ENCODE data around the gene KCNK10. TPM values are rescaled to one million over a fixed set of nuclear protein-coding genes. Genes with fewer than 3 reads are reported as not detected.

Gene KCNK10
- polyA plus RNA-seq, 1 of the 3 experiments (the other 2 are of a cell fraction), result not detected

DNA sequence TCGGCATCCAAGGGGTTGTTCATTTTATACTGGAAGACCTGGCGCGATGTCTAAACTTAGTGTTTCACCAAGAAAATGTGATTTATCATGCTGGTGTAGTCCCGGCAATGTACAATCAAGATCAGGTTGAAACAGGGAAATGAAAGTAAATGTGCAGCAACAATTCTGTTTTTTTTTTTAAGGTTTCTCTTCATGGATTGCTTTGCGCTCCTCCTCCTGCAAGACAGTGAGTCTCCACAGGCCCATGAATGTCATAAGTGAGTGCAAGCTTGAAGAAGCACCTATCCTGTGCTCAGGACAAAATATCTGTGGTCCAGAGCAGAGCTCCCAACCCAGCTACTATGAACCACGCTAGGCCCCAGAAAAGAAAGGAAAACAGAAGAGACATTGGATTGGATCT, 143.4 kb downstream of the KCNK10 start:
- TF ChIP-seq NRF1 (IDR thresholded peaks at IDR 0.05; ENCODE audit: low read depth, low read length) (no peak), FOXM1 (IDR thresholded peaks at IDR 0.05; ENCODE audit: low read depth) (no peak), MXI1 (IDR thresholded peaks at IDR 0.05; ENCODE audit: low read depth, low read length) (no peak), RXRA (IDR thresholded peaks at IDR 0.05; ENCODE audit: borderline replicate concordance, low read depth) (no peak), YY1 (IDR thresholded peaks at IDR 0.05; ENCODE audit: low read depth) (no peak), FOSL2 (IDR thresholded peaks at IDR 0.05; ENCODE audit: borderline replicate concordance, low read depth) (no peak), MEF2A (IDR thresholded peaks at IDR 0.05; ENCODE audit: borderline replicate concordance, low read depth) (no peak), SMC3 (IDR thresholded peaks at IDR 0.05; ENCODE audit: low read depth, low read length) (no peak), CHD2 (IDR thresholded peaks at IDR 0.05; ENCODE audit: low read length, partially characterized antibody) (no peak), GABPA (IDR thresholded peaks at IDR 0.05; ENCODE audit: low read depth) (no peak), JUND (IDR thresholded peaks at IDR 0.05) (no peak), ELF1 (IDR thresholded peaks at IDR 0.05) (no peak)
- TF ChIP-seq, protein P1, sequence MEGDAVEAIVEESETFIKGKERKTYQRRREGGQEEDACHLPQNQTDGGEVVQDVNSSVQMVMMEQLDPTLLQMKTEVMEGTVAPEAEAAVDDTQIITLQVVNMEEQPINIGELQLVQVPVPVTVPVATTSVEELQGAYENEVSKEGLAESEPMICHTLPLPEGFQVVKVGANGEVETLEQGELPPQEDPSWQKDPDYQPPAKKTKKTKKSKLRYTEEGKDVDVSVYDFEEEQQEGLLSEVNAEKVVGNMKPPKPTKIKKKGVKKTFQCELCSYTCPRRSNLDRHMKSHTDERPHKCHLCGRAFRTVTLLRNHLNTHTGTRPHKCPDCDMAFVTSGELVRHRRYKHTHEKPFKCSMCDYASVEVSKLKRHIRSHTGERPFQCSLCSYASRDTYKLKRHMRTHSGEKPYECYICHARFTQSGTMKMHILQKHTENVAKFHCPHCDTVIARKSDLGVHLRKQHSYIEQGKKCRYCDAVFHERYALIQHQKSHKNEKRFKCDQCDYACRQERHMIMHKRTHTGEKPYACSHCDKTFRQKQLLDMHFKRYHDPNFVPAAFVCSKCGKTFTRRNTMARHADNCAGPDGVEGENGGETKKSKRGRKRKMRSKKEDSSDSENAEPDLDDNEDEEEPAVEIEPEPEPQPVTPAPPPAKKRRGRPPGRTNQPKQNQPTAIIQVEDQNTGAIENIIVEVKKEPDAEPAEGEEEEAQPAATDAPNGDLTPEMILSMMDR (IDR thresholded peaks at IDR 0.05), result no peak
- TF ChIP-seq, protein P2, sequence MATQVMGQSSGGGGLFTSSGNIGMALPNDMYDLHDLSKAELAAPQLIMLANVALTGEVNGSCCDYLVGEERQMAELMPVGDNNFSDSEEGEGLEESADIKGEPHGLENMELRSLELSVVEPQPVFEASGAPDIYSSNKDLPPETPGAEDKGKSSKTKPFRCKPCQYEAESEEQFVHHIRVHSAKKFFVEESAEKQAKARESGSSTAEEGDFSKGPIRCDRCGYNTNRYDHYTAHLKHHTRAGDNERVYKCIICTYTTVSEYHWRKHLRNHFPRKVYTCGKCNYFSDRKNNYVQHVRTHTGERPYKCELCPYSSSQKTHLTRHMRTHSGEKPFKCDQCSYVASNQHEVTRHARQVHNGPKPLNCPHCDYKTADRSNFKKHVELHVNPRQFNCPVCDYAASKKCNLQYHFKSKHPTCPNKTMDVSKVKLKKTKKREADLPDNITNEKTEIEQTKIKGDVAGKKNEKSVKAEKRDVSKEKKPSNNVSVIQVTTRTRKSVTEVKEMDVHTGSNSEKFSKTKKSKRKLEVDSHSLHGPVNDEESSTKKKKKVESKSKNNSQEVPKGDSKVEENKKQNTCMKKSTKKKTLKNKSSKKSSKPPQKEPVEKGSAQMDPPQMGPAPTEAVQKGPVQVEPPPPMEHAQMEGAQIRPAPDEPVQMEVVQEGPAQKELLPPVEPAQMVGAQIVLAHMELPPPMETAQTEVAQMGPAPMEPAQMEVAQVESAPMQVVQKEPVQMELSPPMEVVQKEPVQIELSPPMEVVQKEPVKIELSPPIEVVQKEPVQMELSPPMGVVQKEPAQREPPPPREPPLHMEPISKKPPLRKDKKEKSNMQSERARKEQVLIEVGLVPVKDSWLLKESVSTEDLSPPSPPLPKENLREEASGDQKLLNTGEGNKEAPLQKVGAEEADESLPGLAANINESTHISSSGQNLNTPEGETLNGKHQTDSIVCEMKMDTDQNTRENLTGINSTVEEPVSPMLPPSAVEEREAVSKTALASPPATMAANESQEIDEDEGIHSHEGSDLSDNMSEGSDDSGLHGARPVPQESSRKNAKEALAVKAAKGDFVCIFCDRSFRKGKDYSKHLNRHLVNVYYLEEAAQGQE (IDR thresholded peaks at IDR 0.05; ENCODE audit: low read depth, low read length), result no peak
- TF ChIP-seq, protein P3, sequence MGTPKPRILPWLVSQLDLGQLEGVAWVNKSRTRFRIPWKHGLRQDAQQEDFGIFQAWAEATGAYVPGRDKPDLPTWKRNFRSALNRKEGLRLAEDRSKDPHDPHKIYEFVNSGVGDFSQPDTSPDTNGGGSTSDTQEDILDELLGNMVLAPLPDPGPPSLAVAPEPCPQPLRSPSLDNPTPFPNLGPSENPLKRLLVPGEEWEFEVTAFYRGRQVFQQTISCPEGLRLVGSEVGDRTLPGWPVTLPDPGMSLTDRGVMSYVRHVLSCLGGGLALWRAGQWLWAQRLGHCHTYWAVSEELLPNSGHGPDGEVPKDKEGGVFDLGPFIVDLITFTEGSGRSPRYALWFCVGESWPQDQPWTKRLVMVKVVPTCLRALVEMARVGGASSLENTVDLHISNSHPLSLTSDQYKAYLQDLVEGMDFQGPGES (IDR thresholded peaks at IDR 0.05; ENCODE audit: low read depth, low read length), result no peak

More for the DNA sequence above, 143.4 kb downstream of the KCNK10 start:
- Histone ChIP-seq H3K9ac (no peak overlapping the region), H3K79me2 (ENCODE audit: insufficient read depth) (no peaks in the 10 kb centered on the region), H2AFZ (ENCODE audit: low read depth) (no peak overlapping the region), H3K9me3 (no peaks in the 10 kb centered on the region), H3K36me3 (replicated peaks in 1 of 2; ENCODE audit: control insufficient read depth in 1 of 2, insufficient read depth in 2 of 2, low read length in 1 of 2) (no peaks in the 10 kb centered on the region), H3K4me1 (ENCODE audit: control insufficient read depth in 1 of 2, insufficient read depth in 2 of 2, low read depth in 1 of 2, low read length in 1 of 2) (no peaks in the 10 kb centered on the region), H3K27me3 (ENCODE audit: insufficient read depth) (no peaks in the 10 kb centered on the region), H3K9me2 (no peaks in the 10 kb centered on the region), H3F3A (replicated peaks; ENCODE audit: insufficient read depth) (no peaks in the 10 kb centered on the region), H3K4me3 (ENCODE audit: low read depth in 2 of 2, low read length in 1 of 2) (no peak overlapping the region), H4K20me1 (ENCODE audit: insufficient read depth) (no peaks in the 10 kb centered on the region), H3K27ac (ENCODE audit: low read depth in 2 of 2, low read length in 1 of 2) (no peak overlapping the region), H3K4me2 (no peak overlapping the region)
- no peak for DNase-seq
- CTCF ChIA-PET, result interaction anchor here (0.9 to 3.5 kb wide), 3 partner anchors 9 to 166 kb away, joined by 3 to 18 read pairs (median 3); no protein-coding TSS in a partner anchor
- POLR2A ChIA-PET, result no interaction called here
- 60% methylated on average over 6 of the region's 6 CpGs for WGBS (ENCODE audit: low lambda C conversion rate)

Data from SK-N-SH (cell line).